Activated naive CD4-positive, alpha-beta T cell treated with anti-CD3 and anti-CD28 coated beads, Interleukin-2, amount 50 U/mL, for 16 hours (primary cell): ENCODE data around the gene SEC16B.

Experiments
- DNase-seq: peaks from one replicate; pipeline ENCODE4 v3.0.0-alpha.2; 2020

The SEC16B gene

DNA sequence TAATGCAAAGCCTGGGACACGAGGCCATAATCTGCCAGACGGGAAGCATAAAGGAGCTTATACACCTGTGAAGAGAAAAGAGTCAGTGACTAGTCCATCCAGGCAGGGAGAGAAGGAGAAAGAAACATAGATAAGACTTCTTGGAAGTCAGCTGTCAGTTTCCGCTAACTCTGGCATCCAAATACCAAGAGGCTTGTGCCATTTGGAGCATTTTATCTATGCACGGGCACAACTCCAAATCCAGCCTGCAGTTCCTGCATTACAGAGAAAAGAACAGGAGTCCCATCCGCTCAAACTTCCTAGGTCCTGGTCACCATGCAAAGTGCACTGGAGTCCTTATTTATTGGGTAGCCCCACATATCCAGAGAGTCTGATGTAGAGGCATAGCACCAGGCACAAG, 27.9 kb downstream of the SEC16B start:
- DNase-seq: no peak

DNA sequence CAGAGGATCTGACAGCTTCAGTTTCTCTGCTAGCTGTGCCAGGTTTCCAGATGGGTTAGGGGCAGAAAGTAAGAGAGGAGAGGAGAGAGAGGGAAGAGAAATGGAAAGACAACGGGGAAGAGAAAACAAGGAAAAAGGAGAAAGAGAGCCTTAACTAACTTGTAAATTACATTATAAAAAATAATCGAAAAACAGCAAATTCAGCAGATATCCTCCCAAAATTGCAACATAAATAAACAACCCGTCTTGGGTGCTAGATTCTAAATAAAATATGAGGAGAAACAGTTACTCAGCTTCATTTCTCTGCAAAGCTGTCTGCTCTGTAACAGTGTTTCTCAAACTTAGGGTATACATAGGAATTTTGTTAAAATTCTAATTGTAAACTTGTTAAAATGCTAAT, 29.2 kb downstream of the SEC16B start:
- no peak for DNase-seq

DNA sequence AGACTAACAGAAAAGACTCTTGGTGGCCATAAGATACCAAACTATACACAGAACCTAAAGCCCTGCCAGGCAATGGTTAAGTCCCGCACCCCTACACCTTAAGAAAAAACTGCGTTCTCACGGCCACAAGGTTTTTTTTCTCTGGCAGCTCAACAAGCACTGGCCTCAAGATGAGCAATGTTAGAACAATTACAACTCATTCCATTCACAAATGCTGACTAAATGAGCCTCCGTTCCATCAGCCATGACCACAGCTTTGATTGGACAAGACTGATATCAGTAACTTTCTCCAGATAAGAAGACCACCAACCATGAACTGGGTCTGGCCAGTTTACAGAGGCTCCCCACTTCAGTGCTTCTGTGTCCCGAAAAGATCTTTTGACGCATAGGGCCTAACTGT, 31.9 kb downstream of the SEC16B start:
- DNase-seq: no peak

DNA sequence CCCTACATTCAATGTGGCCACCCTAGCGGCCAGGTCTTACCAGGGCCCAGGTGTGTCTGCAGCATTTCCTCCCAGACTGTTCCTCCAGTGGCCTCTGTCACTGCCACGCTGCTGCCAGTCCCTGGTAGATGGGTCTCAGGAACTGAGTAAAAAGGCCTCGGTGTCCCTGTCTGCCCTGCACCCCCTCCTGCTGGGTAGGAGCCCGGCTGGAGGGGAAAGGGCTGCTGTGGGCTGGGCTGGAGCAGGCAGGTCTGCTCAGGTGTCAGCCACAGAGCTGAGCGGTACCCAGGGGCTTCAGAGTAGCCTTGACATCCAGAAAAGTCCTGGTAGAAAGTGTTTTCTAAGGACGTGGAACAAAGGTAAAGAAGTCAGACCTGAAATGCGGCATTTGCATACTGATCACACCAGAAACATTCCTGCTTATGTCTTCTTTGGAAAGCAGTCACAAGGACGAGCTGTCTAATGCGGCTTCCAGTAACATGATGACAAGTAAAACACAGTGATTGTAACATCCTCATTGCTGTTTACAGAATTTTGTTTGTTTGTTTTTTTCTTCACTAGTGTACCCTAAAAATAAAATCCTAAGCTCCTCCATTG, 32.6 kb downstream of the SEC16B start:
- DNase-seq: no peak

DNA sequence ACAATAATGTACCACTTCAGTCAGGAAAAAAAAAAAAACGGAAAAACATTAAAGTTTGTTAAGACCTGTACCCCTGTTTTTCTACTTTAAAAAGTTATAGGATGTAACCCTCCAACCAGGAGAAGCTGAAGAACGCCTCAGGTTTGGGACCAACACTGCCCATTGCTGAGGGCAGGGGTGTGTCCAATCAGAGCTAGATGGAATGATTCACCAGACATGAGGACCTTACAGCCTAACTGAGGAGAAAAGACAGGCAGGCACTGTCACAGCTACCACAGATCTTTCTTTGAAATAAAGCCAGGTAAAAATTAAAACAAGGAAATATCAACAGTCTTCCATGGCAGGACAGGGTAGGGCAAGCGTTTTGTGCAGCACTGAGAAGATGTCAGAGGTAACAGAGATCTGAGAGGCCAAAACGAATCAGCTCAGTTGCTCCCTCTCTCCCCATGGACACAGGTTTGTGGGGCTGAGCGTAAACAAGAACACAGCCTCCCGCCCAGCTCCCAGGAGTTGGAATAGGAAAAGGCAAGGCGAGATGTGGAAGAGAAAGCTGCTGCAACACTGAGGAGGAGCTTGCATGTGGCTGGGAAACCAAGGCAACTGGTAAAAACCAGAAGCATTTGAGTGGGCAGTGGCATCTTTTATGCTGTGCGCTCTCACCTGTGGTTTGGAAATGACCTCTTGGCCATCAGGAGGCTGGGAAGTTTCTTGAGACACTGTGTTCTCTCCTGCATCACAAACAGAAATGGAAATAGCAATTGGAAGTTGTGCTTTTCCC, 34.0 kb downstream of the SEC16B start:
- no peak for DNase-seq

DNA sequence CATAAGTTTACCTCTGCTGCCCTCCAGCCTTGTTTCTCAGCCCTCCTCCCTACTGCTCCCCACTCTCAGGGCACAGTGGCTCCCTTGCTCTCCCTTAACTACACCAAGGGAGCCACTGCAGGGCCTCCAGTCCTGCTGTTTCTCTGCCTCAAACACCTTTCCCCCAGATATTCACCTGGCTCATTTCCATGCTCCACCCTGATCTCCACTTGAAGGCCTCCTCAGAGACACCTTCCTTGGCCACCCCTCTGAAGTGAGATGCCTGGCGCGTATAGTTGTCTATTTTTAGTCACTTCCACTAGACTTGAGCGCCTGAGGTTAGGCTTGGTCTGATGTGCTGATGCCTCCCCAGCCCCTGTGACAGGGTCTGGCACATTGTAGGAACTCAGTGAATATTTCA, 34.9 kb downstream of the SEC16B start:
- DNase-seq: no peak

DNA sequence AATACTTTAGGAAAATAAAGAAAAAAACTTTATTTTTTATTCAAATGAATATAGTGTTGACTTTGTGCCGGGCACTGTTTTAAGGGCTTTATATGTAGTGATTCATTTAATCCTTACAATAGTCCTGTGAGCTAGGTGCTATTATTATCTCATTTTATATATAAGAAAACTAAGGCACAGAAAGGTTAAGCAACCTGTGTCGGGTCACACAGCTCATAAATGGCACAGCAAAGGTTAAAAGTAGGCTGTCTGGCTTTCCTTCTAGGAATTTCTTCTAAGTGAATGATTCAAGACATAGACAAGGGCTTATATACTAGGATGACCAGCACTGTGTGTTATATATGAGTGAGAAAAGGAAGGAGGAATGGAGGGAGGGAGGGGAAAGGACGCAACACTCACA, 35.4 kb downstream of the SEC16B start:
- DNase-seq: no peak

DNA sequence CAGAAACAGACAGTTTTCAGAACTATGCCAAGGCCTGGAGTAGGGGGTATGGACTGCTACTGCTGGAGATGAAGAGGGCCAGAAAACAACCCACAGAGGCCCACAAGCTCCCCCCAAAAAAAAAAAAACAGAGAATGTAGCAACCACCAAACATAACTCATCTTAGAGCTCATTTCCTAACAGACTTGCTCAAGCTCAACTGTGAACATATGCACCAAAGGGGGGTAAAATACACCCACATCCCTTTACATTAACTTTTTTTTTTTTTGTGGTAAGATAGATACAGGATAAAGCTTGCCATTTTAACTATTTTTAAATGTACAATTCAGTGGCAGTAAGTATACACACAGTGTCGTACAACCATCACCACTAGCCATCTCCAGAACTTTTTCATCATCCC, 36.0 kb downstream of the SEC16B start:
- no peak for DNase-seq

DNA sequence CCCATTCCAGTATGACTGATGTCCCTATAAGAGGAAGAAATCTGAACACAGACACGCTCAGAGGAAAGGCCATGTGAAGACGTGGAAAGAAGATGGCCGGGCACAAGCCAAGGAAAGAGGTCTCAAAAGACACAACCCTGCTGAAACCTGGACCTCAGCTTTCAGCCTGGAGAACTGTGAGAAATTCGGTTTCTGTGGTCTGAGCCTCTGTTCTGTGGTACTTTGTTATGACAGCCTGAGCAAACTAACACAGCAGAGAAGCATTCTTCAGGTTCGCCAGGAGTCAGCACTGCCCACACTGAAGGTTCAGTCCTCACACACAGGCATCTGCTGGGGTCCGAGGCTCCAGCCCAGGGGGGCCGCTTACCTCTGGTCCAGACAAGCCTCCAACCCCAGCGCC, 37.7 kb downstream of the SEC16B start:
- no peak for DNase-seq

DNA sequence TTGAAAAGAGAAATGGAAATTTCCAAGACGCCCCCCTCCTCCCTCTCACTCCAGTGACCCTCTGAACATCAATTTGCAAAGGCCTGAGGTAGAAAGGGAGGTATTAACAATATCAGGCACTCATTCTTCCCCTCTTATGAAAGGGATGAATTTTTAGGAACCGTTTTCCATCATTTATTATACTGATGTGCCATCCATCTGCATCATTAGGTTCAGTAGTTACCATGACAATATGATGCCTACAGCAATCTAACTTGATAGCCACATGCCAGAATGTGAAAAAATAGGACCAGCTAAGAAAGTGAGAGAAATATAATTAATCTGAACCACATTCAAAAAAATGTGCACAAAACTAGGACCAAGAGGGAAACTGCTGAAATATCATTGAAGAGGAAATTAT, 40.9 kb downstream of the SEC16B start:
- no peak for DNase-seq

DNA sequence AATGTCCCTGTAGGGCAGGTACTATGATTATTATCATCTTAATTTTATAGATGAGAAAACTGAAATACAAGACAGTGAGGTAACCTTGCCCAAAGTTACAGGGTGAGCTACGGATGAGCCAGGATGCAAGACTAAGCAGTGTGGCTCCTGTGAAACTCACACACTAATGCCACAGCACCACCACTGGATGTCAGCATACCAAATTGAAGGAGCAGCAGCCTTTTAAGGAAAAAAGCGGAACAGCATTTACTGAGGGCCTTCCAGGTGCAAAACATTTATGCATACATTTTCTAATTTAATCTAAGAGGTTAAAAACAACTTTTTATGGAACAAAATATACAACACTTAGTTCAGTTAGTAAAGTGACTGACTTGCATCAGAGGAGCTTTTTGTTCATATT, 41.7 kb downstream of the SEC16B start:
- no peak for DNase-seq

DNA sequence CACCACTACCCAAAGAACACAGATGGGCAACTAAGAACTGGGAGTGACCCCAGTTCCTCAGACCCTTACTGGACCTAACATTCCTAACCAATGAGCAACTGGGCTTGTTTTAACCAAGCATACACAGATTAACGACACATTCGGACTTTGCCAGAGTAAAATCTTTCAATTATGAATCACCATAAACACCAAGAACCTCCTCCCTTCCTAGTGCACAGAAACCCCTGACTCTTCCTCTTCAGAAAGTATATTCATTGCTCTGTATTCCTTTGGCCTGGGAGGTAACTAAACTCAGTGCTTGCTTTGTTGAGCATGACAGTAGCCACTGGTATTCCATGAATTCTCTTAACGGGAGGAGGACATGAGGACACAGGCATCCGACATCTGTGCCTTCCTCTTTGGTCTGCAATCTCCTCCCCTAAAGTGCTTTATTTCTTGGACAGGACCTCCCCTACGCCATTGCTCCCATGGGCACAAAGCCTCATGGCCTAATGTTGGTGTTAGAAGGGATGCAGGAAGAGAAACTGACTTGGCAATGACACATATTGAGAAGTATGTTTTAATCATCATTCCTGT, 42.7 kb downstream of the SEC16B start:
- no peak for DNase-seq

DNA sequence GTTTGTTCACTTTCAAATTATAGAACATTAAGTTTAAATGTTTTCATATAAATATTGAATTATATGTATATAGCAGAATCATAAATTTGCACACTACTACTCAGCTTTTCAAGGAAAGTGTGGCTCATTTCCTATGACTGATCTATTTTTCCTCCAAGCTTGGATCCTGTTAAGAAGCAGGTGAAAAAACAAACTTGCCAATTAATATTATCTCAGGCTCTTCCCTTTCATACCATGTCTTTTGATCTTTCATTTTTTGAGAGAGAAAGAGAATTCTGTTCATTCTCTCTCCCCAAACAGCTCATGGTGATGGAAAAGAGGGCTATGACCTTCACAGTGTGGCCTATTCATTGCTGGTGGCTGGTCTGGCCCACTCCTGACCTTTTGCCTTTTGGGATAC, 43.7 kb downstream of the SEC16B start:
- DNase-seq: no peak

DNA sequence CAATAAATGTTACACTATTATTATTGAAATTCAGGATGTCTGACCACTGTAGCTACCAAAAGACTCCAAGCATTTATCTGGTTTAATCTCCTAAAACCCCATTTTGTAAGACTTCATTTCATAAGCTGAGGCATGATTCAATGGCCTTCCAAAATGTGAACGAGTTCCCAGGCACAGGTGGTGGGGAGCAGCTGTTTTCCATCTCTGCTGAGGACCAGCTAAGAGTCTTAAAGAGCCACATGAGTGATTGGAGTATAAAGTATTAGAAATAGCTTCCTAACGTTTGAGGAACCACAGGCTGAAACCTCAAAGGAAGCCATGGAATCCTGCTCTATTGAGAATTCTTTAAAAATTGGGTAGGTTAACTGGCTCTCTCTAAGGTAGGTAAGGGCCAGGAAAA, 44.9 kb downstream of the SEC16B start:
- no peak for DNase-seq

DNA sequence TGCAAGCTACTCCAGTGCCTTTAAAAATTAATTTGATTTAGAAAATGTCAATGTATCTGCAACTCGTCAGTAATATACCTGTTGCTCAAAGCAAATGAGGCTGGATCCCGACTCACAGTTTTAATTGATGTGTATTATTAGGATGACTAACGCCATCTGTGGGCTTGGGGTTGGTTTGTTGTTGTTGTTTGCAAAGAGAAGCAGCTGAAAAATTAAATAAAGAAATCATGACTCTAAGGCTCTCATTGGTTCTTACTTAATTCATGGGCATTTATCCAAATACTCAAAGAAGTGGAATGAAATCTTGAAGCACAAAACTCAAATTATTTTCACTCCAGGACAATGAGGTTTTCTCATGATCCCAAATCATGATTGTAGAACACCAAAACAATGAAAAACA, 46.4 kb downstream of the SEC16B start:
- DNase-seq: no peak

DNA sequence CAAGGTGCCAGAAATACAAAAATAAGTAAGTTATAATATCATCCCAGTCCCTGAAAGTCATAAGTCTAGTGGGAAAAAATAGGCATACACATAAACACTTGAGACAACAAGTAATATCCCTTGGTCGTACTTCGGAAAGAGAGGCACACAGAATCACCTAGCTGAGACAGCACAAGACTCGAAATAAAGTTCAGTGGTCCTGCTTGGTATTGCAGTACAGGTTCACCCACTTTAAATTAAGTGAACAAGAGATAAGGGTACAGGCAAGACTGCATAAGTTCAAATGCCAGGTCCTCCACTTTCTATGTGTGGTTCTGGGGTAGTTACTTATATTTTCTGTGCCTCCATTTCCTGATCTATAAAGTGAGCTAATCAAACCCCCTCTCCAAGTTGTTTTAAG, 47.6 kb downstream of the SEC16B start:
- no peak for DNase-seq

DNA sequence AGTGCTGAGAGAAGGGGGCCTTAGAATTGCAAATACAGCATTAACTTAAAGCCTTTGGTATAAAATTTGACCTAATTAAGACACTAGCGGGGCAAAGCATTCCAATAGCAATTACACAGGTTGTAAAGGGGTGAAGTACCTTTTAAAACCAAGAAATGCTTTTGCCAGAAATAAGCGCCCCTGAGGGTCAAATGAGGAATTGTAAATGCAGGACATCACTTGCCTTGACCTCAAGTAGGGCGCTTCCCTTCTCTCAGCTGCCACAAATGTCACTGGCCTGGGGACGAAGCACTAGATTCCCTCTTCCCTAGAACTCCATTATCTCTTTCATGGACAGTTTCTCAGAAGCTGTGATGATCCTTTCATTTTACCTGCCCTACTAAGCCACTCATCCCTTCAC, 48.3 kb downstream of the SEC16B start:
- no peak for DNase-seq

DNA sequence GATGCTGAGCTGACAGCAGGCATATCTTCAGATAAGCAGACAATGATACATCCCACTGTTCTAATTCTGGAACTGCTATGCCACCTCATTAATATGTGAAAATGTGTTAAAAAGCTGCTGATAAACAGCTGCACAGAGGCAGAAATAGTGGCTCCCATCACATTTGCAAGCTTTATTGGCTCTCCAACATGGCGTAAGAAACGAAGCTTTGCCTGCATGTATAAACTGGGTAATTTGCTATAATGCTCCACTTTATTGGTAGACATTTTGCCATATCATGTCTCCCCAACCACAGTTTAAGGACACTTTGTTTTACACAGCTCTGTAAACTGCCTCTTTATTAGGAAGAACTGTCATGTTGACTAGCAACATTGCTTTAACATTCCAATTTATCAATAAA, 49.8 kb downstream of the SEC16B start:
- no peak for DNase-seq

DNA sequence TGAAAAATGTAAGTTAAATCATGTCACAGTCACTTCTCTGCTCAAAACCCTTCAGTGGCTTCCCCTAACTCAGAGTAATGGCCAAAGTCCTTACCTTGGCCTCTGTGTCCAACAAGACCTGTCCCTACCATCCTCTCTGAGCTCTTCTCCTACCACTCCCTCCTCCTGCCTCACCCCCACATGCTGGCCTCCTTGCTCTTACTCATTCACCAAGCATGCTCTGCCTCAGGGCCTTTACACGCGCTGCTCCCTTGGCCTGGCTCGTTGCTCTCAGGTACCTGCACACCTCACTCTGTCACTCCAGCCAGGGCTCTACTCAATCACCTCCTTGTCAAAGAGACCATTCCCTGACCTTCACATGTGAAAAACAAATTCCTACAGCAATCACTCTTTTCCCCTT, 54.2 kb downstream of the SEC16B start:
- no peak for DNase-seq

DNA sequence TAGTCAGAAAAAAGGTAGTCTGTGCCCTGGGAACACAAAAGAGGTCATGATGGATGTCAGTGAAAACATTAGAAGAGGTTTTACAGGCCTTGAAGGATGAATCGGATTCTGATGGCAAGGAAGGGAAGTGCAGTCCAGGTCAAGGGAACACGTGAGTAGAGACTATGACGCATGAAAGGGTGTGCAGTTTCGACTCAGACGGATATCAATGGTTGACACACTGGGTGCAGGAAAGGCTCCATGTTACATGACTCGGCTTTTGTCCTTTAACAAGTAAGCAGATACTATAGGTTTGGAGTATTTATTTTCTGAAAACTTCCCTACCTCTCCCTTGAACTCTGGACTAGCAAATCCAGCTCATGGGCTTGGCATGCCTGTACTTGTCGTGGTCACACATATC, 55.3 kb downstream of the SEC16B start:
- no peak for DNase-seq

DNA sequence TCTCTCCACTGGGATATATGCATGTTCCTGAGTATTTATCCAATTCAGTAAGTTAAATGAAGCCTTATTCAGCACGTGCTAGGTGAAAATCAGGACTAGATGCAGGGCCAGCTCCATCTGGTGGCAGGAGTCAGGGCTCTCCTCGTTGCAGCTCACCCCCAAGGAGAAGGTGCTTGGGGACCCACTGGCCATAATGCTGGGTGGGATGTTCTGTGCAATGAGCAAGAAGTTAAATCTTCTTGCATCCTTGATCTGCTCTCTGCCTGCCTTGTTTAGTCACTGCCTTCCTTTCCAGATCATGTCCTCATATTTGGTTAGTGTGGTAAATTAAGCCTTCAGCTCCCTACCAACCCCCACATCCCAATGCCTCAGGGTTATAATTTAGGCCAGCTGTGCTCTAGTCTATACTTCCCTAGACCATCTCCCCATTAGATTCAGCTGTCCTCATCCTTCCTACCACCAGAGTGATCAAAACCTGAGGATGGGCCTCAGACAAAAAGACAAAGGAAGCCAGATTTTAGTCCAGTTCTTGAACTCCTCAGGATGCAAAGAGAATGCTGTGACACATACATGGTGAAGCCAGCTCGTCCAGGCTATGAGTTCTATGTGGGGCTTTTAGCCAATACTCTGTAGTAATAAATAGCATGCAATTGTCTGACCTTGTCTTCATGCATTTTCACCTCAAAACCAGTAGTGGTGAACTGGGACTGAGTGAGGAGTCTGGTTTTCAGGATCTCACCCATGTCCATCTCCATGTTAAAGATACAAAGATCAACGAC, 55.9 kb downstream of the SEC16B start:
- no peak for DNase-seq

DNA sequence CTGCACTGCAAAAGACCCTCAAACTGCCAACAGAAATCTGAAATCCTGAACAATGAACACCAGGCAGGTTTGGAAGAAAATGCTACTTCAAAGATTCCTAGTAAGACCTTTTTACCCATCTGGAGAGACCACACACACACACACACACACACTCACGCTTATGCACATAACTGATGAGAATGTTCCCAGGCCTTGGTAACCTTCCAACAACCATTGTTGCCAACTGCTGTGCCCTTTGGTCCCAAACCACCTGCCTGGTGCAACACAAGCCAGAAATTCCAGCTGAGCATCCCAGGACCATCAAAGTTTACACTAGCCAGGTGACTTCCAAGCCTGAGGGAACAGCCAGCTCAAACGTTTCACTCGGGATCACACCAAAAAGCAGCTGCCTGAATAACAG, 56.9 kb downstream of the SEC16B start:
- DNase-seq: no peak

DNA sequence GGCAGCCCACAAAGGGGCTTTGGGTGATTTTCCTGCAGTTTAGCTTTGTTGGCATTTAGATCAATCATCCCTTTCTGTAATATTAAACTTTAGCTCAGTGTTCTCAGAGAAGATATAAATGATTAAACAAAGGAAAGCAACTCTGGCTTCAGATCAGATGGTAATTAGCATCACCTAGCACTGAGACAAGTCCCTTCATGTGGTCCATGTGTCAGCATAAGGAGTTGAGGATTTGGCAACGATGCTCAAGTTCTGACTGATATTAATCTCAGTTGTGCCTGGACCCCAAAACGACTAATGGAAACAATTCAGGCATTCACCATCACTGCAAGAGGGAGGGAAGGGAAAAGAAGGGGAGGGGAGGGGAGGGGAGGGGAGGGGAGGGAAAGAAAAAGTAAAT, 60.4 kb downstream of the SEC16B start:
- DNase-seq: no peak

DNA sequence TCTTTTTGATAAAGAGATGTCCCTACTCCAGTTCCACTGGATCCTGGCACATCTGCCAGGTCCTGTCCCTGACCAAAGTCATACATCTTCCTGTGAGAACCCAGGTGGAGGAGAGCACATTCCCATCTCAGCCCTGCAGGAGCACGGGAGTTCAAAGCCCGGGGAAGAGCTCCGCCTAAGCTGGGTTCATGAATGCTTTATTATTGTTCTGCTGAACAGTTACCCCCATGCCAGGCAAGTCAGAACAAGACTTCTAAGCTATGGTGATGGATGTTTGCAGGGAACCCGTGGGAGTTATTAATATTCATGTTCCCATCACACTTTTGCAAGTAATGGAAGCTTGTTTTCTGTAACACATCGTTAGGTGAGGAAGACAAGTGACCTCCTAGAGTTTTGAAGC, 62.9 kb downstream of the SEC16B start:
- no peak for DNase-seq
